Heart left ventricle (tissue), 13 donors: ENCODE results near the gene RPTN.

Experiments
- POLR2A ChIP-seq, 2 donors: fragments of 450-650 bp; IDR thresholded peaks; one replicate each; pipeline ENCODE4 v1.6.1; 2017; ENCODE audit warnings: antibody characterized with exemption in 2 of 2, mild to moderate bottlenecking in 2 of 2, moderate library complexity in 2 of 2
- TF ChIP-seq, protein P1 (sequence below), 12 donors: fragments of 200-600 bp; sonication (generic) in 4 of 12; IDR thresholded peaks; one replicate each; pipeline versions ENCODE4 v1.5.0 to v1.8.0; 2018 to 2022; ENCODE audit warnings: antibody characterized with exemption in 12 of 12, mild to moderate bottlenecking in 5 of 12
- donor health status: ischemic (EF 13 %, LVEDD 7.1; RV severe dilation, severe dysfunction).
- donor health status: DM: no; HTN: yes; CAD: no.
- donor health status: DM: no; HTN: no; CAD: no.
- donor health status: ischemic (EF 25% LVEDD 6.9; RV normal size, moderate dysfunction).
- donor health status: ischemic (EF 25% LVEDD 5.7; RV mildly dilated, moderate dysfunction).
- donor health status: ischemic (EF 35%, LVEDD 5.7; RV mildly dilated, moderate dysfunction).
- donor health status: nonischemic (EF 11% LVEDD 7.7; RV severe dilation, severe dysfunction).
- donor health status: DM: yes; HTN: yes; CAD: no.
- donor health status: PGD.
- donor health status: ischemic (EF 29% LVEDD 5.4; RV normal size, mild dysfunction).
- donor health status: nonischemic (EF 23%, LVEDD 6.1; RV moderate dilation, normal function).

DNA sequence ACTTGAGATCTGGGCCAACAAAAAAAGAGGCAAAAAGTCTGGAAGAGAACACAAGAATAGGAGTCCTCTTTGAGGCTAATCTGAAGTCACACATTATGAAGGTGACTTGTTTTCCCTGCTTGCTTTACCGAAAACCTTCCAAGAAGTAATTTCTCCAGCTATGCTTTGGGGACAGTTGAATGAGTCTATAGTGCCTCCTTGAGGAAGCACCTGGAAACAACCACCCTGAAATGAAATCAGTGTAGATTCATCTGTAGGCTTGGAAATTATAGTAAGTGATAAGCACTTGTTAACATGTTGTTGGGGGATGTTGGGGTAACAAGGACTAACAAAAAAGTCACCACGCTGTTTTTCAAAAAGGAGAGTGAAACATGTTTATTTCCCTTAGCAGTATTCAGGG is 23.4 kb upstream of the RPTN start:
- TF ChIP-seq, protein P1, sequence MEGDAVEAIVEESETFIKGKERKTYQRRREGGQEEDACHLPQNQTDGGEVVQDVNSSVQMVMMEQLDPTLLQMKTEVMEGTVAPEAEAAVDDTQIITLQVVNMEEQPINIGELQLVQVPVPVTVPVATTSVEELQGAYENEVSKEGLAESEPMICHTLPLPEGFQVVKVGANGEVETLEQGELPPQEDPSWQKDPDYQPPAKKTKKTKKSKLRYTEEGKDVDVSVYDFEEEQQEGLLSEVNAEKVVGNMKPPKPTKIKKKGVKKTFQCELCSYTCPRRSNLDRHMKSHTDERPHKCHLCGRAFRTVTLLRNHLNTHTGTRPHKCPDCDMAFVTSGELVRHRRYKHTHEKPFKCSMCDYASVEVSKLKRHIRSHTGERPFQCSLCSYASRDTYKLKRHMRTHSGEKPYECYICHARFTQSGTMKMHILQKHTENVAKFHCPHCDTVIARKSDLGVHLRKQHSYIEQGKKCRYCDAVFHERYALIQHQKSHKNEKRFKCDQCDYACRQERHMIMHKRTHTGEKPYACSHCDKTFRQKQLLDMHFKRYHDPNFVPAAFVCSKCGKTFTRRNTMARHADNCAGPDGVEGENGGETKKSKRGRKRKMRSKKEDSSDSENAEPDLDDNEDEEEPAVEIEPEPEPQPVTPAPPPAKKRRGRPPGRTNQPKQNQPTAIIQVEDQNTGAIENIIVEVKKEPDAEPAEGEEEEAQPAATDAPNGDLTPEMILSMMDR (IDR thresholded peaks at IDR 0.05) = peak in 10 of 12 donors; percentile 15 to 47 (median 38)
- no peak for TF ChIP-seq POLR2A (IDR thresholded peaks at IDR 0.05)
